Measurements from ENCODE around the gene ATXN1.

Gene ATXN1

DNA sequence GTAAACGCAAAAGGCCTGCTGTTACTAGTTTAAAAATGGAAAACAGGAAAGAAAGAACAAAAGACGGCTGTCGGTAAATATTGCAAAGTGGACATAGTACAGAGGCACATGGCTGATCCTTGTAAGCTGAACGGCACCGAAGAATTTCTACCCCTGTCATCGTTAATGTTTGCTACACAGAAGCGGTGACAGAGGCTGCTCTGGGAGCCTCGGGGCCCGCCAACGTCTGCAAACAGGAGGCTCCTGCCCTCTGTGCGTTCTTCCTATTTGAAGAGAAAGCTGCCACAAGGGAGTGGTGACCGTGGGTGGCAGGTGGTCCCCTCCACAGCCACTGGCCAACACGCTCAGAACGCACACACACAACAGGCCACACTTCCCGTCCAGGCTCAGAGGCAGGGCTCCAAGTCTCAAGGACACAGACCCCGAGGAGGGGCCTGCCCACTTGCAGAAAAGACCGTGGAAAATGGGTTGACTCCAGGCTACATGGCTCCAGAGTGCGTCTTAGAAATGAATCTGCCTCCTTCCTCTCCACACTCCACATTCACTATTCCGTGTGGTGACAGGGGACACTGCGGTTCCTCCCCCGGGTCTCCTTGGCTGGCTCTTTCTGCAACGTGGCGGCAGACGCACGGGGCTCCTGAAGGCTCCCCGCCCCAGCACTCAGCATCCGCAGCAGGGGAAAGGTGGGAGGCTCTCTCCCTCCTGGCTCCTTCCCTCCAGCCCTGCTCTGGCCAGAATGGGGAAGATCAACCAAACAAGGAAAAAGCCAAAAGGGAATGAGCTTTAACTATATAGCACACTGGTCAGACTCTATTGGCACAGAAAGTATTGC, 458.3 kb downstream of the ATXN1 start:
- peak overlapping the region; percentile 18 for H2AK5ac ChIP-seq (ENCODE audit: low read depth, low read length)
- H3K23ac ChIP-seq (ENCODE audit: low read depth, low read length, poor library complexity), result peak overlapping the region; percentile 46
- no peaks in the 10 kb centered on the region for H3K79me1 ChIP-seq (ENCODE audit: low read depth, low read length)
- no peak overlapping the region for H4K91ac ChIP-seq (ENCODE audit: low read depth, low read length, poor library complexity)
- peak overlapping the region in 1 of 2 donors; percentile 4 for H3K4me3 ChIP-seq (ENCODE audit: low read length in 2 of 2)
- no peak overlapping the region for H3K27ac ChIP-seq (replicated peaks; ENCODE audit: low read length)
- H3K4me2 ChIP-seq (ENCODE audit: insufficient read depth, low read length, poor library complexity, severe bottlenecking), result no peak overlapping the region
- peaks cover 13% of the 10 kb centered on the region in 2 donors for H3K4me1 ChIP-seq (ENCODE audit: control insufficient read depth in 2 of 2, insufficient read depth in 1 of 2, low read depth in 1 of 2, low read length in 2 of 2)
- no peaks in the 10 kb centered on the region for H3K36me3 ChIP-seq (replicated peaks in 1 of 2; ENCODE audit: control insufficient read depth in 2 of 2, insufficient read depth in 2 of 2, low read length in 2 of 2)
- no peaks in the 10 kb centered on the region for H3K9me3 ChIP-seq (replicated peaks in 1 of 2; ENCODE audit: control insufficient read depth in 2 of 2, insufficient read depth in 1 of 2, low read depth in 1 of 2, low read length in 2 of 2)
- H2BK12ac ChIP-seq (ENCODE audit: low read length), result no peak overlapping the region
- H2BK120ac ChIP-seq (ENCODE audit: low read depth, low read length), result no peak overlapping the region
- no peak overlapping the region for H2BK5ac ChIP-seq (ENCODE audit: low read length)
- peak overlapping the region; percentile 84 for H3K18ac ChIP-seq (ENCODE audit: low read length)
- H4K8ac ChIP-seq (ENCODE audit: low read depth, low read length), result no peak overlapping the region
- H3K14ac ChIP-seq (ENCODE audit: low read length), result no peak overlapping the region
- WGBS, 2 donors (ENCODE audit: extremely low coverage in 2 of 2, insufficient read length in 2 of 2, insufficient replicate concordance in 1 of 2), result no CpG with 5 or more reads among the region's 27 CpGs
- no peak for DNase-seq (ENCODE audit: low spot score)
- H2BK15ac ChIP-seq (ENCODE audit: low read length), result no peak overlapping the region
- no peak overlapping the region for H3K4ac ChIP-seq (ENCODE audit: low read length)
- no peak overlapping the region for H2AFZ ChIP-seq (ENCODE audit: low read length)
- no peak overlapping the region for H3K9ac ChIP-seq (ENCODE audit: low read depth, low read length, poor library complexity)
- H3K27me3 ChIP-seq (ENCODE audit: control insufficient read depth in 3 of 3, insufficient read depth in 3 of 3, low read depth in 1 of 3, low read length in 3 of 3), result peaks cover 0 to 10% (median 0%) of the 10 kb centered on the region in 3 experiments

DNA sequence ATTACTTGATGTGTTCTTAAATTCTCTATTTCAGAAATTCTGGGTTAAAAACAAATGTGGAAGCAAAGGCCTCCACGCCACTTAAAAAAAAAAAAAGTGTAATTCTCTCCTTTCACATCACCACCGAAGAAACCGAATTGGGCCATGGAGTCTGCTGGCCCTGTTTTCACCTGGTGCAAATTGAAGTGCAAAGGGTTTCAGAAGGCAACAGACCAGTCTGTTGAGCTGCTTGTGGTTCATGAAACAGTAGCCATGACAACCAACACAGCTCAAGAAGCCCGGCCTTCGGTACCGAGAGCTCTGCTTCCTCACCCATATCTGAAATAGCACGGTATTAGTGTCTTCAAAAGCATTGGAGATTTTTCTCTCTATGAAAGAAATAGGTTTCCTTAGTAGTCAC, 459.7 kb downstream of the ATXN1 start:
- H3K27ac ChIP-seq (replicated peaks; ENCODE audit: low read length), result no peak overlapping the region

DNA sequence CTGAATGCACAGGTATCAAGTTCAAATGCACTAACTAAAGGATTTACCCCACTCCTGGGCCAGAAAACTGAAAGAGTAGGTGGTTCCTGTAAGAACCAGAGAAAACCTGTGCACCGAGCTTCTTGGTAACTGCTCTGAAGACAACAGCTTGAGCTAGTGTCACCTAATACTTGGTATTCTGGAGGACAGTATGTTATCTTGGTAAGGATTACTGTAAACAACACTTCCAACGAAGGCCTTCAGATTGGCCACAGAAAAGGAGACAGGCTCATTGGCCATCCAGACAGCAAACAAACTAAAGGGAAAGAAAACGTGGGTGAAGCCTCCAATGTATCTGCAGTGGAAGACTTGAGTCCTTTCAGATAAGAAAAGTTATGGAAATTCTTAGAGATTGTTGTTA, 461.4 kb downstream of the ATXN1 start:
- H3K23ac ChIP-seq (ENCODE audit: low read depth, low read length, poor library complexity), result no peak overlapping the region
- no peak overlapping the region for H4K8ac ChIP-seq (ENCODE audit: low read depth, low read length)
- H2BK15ac ChIP-seq (ENCODE audit: low read length), result no peak overlapping the region
- H3K36me3 ChIP-seq (replicated peaks in 1 of 2; ENCODE audit: control insufficient read depth in 2 of 2, insufficient read depth in 2 of 2, low read length in 2 of 2), result no peaks in the 10 kb centered on the region
- peaks cover 7 to 13% of the 10 kb centered on the region in 2 donors for H3K4me1 ChIP-seq (ENCODE audit: control insufficient read depth in 2 of 2, insufficient read depth in 1 of 2, low read depth in 1 of 2, low read length in 2 of 2)
- no peak overlapping the region for H2AK5ac ChIP-seq (ENCODE audit: low read depth, low read length)
- no peak overlapping the region for H2BK5ac ChIP-seq (ENCODE audit: low read length)
- H3K9me3 ChIP-seq (replicated peaks in 1 of 2; ENCODE audit: control insufficient read depth in 2 of 2, insufficient read depth in 1 of 2, low read depth in 1 of 2, low read length in 2 of 2), result no peaks in the 10 kb centered on the region
- H2AFZ ChIP-seq (ENCODE audit: low read length), result no peak overlapping the region
- H2BK120ac ChIP-seq (ENCODE audit: low read depth, low read length), result no peak overlapping the region
- H3K4ac ChIP-seq (ENCODE audit: low read length), result no peak overlapping the region
- H3K79me1 ChIP-seq (ENCODE audit: low read depth, low read length), result no peaks in the 10 kb centered on the region
- no peak overlapping the region for H4K91ac ChIP-seq (ENCODE audit: low read depth, low read length, poor library complexity)
- no peak overlapping the region for H2BK12ac ChIP-seq (ENCODE audit: low read length)
- WGBS, 2 donors (ENCODE audit: extremely low coverage in 2 of 2, insufficient read length in 2 of 2, insufficient replicate concordance in 1 of 2), result no CpG with 5 or more reads among the region's 3 CpGs
- no peak overlapping the region for H3K9ac ChIP-seq (ENCODE audit: low read depth, low read length, poor library complexity)
- H3K27me3 ChIP-seq (ENCODE audit: control insufficient read depth in 3 of 3, insufficient read depth in 3 of 3, low read depth in 1 of 3, low read length in 3 of 3), result no peaks in the 10 kb centered on the region
- H3K18ac ChIP-seq (ENCODE audit: low read length), result no peak overlapping the region
- no peak overlapping the region for H3K27ac ChIP-seq (replicated peaks; ENCODE audit: low read length)
- H3K4me2 ChIP-seq (ENCODE audit: insufficient read depth, low read length, poor library complexity, severe bottlenecking), result no peak overlapping the region
- no peak for DNase-seq (ENCODE audit: low spot score)
- H3K4me3 ChIP-seq (ENCODE audit: low read length in 2 of 2), result no peak overlapping the region
- H3K14ac ChIP-seq (ENCODE audit: low read length), result no peak overlapping the region

More for the DNA sequence above, 459.7 kb downstream of the ATXN1 start:
- Histone ChIP-seq H3K27me3 (ENCODE audit: control insufficient read depth in 3 of 3, insufficient read depth in 3 of 3, low read depth in 1 of 3, low read length in 3 of 3) (peaks cover 0 to 10% (median 0%) of the 10 kb centered on the region in 3 experiments), H3K4me3 (ENCODE audit: low read length in 2 of 2) (no peak overlapping the region), H3K9ac (ENCODE audit: low read depth, low read length, poor library complexity) (no peak overlapping the region), H2BK5ac (ENCODE audit: low read length) (no peak overlapping the region), H3K9me3 (replicated peaks in 1 of 2; ENCODE audit: control insufficient read depth in 2 of 2, insufficient read depth in 1 of 2, low read depth in 1 of 2, low read length in 2 of 2) (no peaks in the 10 kb centered on the region), H3K4me2 (ENCODE audit: insufficient read depth, low read length, poor library complexity, severe bottlenecking) (no peak overlapping the region), H3K23ac (ENCODE audit: low read depth, low read length, poor library complexity) (no peak overlapping the region), H3K4me1 (ENCODE audit: control insufficient read depth in 2 of 2, insufficient read depth in 1 of 2, low read depth in 1 of 2, low read length in 2 of 2) (peaks cover 13% of the 10 kb centered on the region in 2 donors), H4K91ac (ENCODE audit: low read depth, low read length, poor library complexity) (no peak overlapping the region), H3K36me3 (replicated peaks in 1 of 2; ENCODE audit: control insufficient read depth in 2 of 2, insufficient read depth in 2 of 2, low read length in 2 of 2) (no peaks in the 10 kb centered on the region), H3K14ac (ENCODE audit: low read length) (no peak overlapping the region), H2BK12ac (ENCODE audit: low read length) (no peak overlapping the region), H3K79me1 (ENCODE audit: low read depth, low read length) (no peaks in the 10 kb centered on the region), H2AFZ (ENCODE audit: low read length) (no peak overlapping the region), H3K18ac (ENCODE audit: low read length) (no peak overlapping the region), H2AK5ac (ENCODE audit: low read depth, low read length) (no peak overlapping the region), H2BK15ac (ENCODE audit: low read length) (no peak overlapping the region), H3K4ac (ENCODE audit: low read length) (no peak overlapping the region), H2BK120ac (ENCODE audit: low read depth, low read length) (no peak overlapping the region), H4K8ac (ENCODE audit: low read depth, low read length) (no peak overlapping the region)
- no peak for DNase-seq (ENCODE audit: low spot score)
- WGBS, 2 donors (ENCODE audit: extremely low coverage in 2 of 2, insufficient read length in 2 of 2, insufficient replicate concordance in 1 of 2), result no CpG with 5 or more reads among the region's 7 CpGs

DNA sequence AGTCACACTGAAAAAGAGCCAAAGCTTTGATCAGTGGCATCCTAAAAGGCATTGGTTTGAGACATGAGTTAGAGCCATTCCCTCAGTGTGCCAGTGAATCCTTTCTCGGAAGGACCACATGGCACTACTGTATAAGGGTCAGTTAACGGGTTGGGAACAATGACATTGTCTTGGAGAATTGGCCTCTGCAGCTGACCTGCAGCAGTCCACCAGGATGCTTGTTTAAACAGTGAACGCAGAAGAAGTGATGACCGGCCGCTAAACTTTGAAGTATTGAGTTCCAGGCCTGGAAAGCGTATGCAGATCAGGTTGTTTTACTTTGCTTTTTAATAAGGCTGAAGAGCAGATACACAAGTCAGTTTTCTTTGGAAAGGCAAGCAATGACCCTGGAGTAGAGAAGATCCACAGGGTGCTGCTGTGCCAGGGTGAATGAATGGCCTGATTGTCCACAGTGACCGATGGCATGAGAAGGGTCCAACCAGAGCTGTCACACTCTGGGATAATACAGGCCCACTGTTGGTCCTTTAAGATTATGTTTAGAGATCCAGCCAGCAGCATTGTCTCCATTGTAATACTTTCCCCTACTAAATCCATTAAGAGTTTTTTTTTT, 465.1 kb downstream of the ATXN1 start:
- Histone ChIP-seq H4K8ac (ENCODE audit: low read depth, low read length) (no peak overlapping the region), H3K4me1 (ENCODE audit: control insufficient read depth in 2 of 2, insufficient read depth in 1 of 2, low read depth in 1 of 2, low read length in 2 of 2) (peaks cover 0 to 1% of the 10 kb centered on the region in 2 donors), H3K27me3 (ENCODE audit: control insufficient read depth in 3 of 3, insufficient read depth in 3 of 3, low read depth in 1 of 3, low read length in 3 of 3) (no peaks in the 10 kb centered on the region), H3K4me2 (ENCODE audit: insufficient read depth, low read length, poor library complexity, severe bottlenecking) (no peak overlapping the region), H3K23ac (ENCODE audit: low read depth, low read length, poor library complexity) (no peak overlapping the region), H2BK12ac (ENCODE audit: low read length) (no peak overlapping the region), H2BK15ac (ENCODE audit: low read length) (no peak overlapping the region), H3K36me3 (replicated peaks in 1 of 2; ENCODE audit: control insufficient read depth in 2 of 2, insufficient read depth in 2 of 2, low read length in 2 of 2) (no peaks in the 10 kb centered on the region), H3K27ac (replicated peaks; ENCODE audit: low read length) (no peak overlapping the region), H3K4ac (ENCODE audit: low read length) (no peak overlapping the region), H3K79me1 (ENCODE audit: low read depth, low read length) (no peaks in the 10 kb centered on the region), H3K18ac (ENCODE audit: low read length) (no peak overlapping the region), H2AK5ac (ENCODE audit: low read depth, low read length) (no peak overlapping the region), H3K9ac (ENCODE audit: low read depth, low read length, poor library complexity) (no peak overlapping the region), H3K14ac (ENCODE audit: low read length) (no peak overlapping the region), H4K91ac (ENCODE audit: low read depth, low read length, poor library complexity) (no peak overlapping the region), H3K9me3 (replicated peaks in 1 of 2; ENCODE audit: control insufficient read depth in 2 of 2, insufficient read depth in 1 of 2, low read depth in 1 of 2, low read length in 2 of 2) (no peaks in the 10 kb centered on the region), H3K4me3 (ENCODE audit: low read length in 2 of 2) (no peak overlapping the region), H2BK120ac (ENCODE audit: low read depth, low read length) (no peak overlapping the region), H2BK5ac (ENCODE audit: low read length) (no peak overlapping the region), H2AFZ (ENCODE audit: low read length) (no peak overlapping the region)
- no CpG with 5 or more reads among the region's 7 CpGs for WGBS, 2 donors (ENCODE audit: extremely low coverage in 2 of 2, insufficient read length in 2 of 2, insufficient replicate concordance in 1 of 2)
- no peak for DNase-seq (ENCODE audit: low spot score)
